HEK293T (cell line): ENCODE measurements around the gene MIDN.

Source experiments
- CTCF ChIA-PET: fragments of 350-600 bp; formaldehyde crosslinking; extraction: SDS; loops from one replicate; lab custom pipeline; 2021; ENCODE audit warnings: antibody characterized with exemption, inconsistent platforms; lab: Yijun Ruan, JAX
- POLR2A ChIA-PET: fragments of 350-600 bp; formaldehyde crosslinking; extraction: SDS; loops from one replicate; lab custom pipeline; 2020; ENCODE audit warnings: antibody characterized with exemption, inconsistent platforms; lab: Yijun Ruan, JAX
- DNase-seq: peaks from one replicate; pipeline ENCODE4 v3.0.0; 2012; ENCODE audit warnings: mixed read lengths; ENCODE audit errors: extremely low spot score
- ARNT ChIP-seq: fragments of 450-650 bp; IDR thresholded peaks from 2 replicates; pipeline ENCODE4 v1.6.1; 2017; ENCODE audit warnings: mild to moderate bottlenecking
- BHLHE40 ChIP-seq: fragments of 450-650 bp; IDR thresholded peaks from 2 replicates; pipeline ENCODE4 v1.6.1; 2016; ENCODE audit warnings: mild to moderate bottlenecking, moderate library complexity, borderline replicate concordance
- CTBP1 ChIP-seq: fragments of 450-650 bp; IDR thresholded peaks from 2 replicates; pipeline ENCODE4 v1.6.1; 2016; ENCODE audit warnings: borderline replicate concordance
- ELF4 ChIP-seq: fragments of 450-650 bp; IDR thresholded peaks from 2 replicates; pipeline ENCODE4 v1.6.1; 2017; ENCODE audit warnings: antibody characterized with exemption
- FOXA1 ChIP-seq: fragments of 450-650 bp; IDR thresholded peaks from 2 replicates; pipeline ENCODE4 v1.6.1; 2016; ENCODE audit warnings: mild to moderate bottlenecking
- FOXK2 ChIP-seq: fragments of 450-650 bp; IDR thresholded peaks from 2 replicates; pipeline ENCODE4 v1.6.1; 2016; ENCODE audit warnings: mild to moderate bottlenecking
- FOXM1 ChIP-seq: fragments of 450-650 bp; IDR thresholded peaks from 2 replicates; pipeline ENCODE4 v1.6.1; 2017; ENCODE audit warnings: mild to moderate bottlenecking, borderline replicate concordance
- HDGF ChIP-seq: fragments of 450-650 bp; IDR thresholded peaks from 2 replicates; pipeline ENCODE4 v1.6.1; 2017; ENCODE audit warnings: antibody characterized with exemption, borderline replicate concordance
- L3MBTL2 ChIP-seq: fragments of 450-650 bp; conservative IDR thresholded peaks from 2 replicates; pipeline ENCODE4 v1.6.1; 2016; ENCODE audit warnings: mild to moderate bottlenecking
- LEF1 ChIP-seq: fragments of 450-650 bp; IDR thresholded peaks from 2 replicates; pipeline ENCODE4 v1.6.1; 2017; ENCODE audit warnings: mild to moderate bottlenecking, borderline replicate concordance
- NFRKB ChIP-seq: fragments of 450-650 bp; IDR thresholded peaks from 2 replicates; pipeline ENCODE4 v1.6.1; 2016; ENCODE audit warnings: mild to moderate bottlenecking, moderate library complexity
- SP1 ChIP-seq: fragments of 450-650 bp; IDR thresholded peaks from 2 replicates; pipeline ENCODE4 v1.6.1; 2017
- SUZ12 ChIP-seq: fragments of 450-650 bp; IDR thresholded peaks from 2 replicates; pipeline ENCODE4 v1.6.1; 2016; ENCODE audit warnings: mild to moderate bottlenecking
- TARDBP ChIP-seq: fragments of 450-650 bp; IDR thresholded peaks from 2 replicates; pipeline ENCODE4 v1.6.1; 2016
- ZNF384 ChIP-seq: fragments of 450-650 bp; IDR thresholded peaks from 2 replicates; pipeline ENCODE4 v1.6.1; 2016
- TF ChIP-seq, protein P1 (sequence below): fragments of 450-650 bp; IDR thresholded peaks from 2 replicates; pipeline ENCODE4 v1.6.1; 2016

MIDN gene

DNA sequence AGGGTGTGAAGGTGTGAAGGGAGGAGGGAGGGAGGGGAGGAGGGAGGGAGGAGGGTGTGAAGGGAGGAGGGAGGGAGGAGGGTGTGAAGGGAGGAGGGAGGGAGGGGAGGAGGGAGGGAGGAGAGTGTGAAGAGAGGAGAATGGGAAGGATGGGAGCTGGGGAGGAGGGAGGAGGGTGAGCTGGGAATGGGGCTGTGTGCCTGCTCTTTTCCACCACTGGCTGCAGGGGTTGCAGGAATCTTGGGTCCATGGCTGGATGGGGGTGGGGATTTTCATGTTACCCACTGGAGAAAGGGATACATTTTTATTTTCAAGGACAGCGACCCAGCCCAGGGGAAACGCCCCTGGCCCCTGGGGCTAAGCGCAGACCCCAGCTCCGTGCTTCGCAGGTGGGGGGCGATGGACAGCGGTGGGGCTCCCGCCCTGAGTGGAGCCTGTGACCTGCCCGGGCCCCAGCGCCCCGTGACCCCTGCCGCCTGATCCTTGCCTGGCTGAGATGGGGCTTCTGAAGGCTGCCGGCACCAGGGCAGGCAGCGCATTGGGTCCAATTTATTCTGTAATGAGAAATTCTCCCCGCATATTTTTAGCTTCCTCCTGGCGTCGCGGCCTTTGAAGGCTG is 34.3 kb downstream of the MIDN start:
- POLR2A ChIA-PET, result interaction anchor here (3.7 kb wide), 1 partner anchor 13 kb away, joined by 34 read pairs; the partner anchor contains the start of gene CIRBP
- TF ChIP-seq FOXA1 (no peak), SP1 (no peak), SUZ12 (no peak), NFRKB (no peak), ELF4 (no peak), HDGF (no peak), BHLHE40 (no peak), CTBP1 (no peak), TARDBP (no peak)
- TF ChIP-seq, protein P1, sequence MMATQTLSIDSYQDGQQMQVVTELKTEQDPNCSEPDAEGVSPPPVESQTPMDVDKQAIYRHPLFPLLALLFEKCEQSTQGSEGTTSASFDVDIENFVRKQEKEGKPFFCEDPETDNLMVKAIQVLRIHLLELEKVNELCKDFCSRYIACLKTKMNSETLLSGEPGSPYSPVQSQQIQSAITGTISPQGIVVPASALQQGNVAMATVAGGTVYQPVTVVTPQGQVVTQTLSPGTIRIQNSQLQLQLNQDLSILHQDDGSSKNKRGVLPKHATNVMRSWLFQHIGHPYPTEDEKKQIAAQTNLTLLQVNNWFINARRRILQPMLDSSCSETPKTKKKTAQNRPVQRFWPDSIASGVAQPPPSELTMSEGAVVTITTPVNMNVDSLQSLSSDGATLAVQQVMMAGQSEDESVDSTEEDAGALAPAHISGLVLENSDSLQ, result no peak
- DNase-seq, result no peak
- CTCF ChIA-PET, result no interaction called here

- TF ChIP-seq FOXK2 (no peak), ZNF384 (no peak), TARDBP (no peak), LEF1 (no peak), FOXM1 (no peak), ARNT (no peak), HDGF (no peak), SUZ12 (no peak), BHLHE40 (no peak), SP1 (no peak), ELF4 (no peak), NFRKB (no peak), CTBP1 (no peak), FOXA1 (no peak)
- TF ChIP-seq, protein P1, result no peak
- DNase-seq, result no peak
- ChIA-PET POLR2A (interaction anchor here (3.7 kb wide), 1 partner anchor 14 kb away, joined by 34 read pairs; the partner anchor contains the start of gene CIRBP), CTCF (interaction anchor here (0.6 kb wide), 1 partner anchor 63 kb away, joined by 4 read pairs; no protein-coding TSS in a partner anchor)
Observed at GRCh38 chr19:1283207-1283916, 35.0 kb downstream of the MIDN start.

- POLR2A ChIA-PET, result interaction anchor here (1.3 to 3.7 kb wide), 2 partner anchors 9 to 15 kb away, joined by 5 to 34 read pairs; partner anchors contain the start of genes CIRBP and FAM174C
- no peak for TF ChIP-seq SP1
- no peak for TF ChIP-seq FOXA1
- TF ChIP-seq, protein P1, result no peak
- no peak for TF ChIP-seq L3MBTL2
- TF ChIP-seq ARNT, result no peak
- TF ChIP-seq ZNF384, result no peak
- TF ChIP-seq HDGF, result no peak
- no peak for TF ChIP-seq FOXK2
- no peak for TF ChIP-seq SUZ12
- no peak for TF ChIP-seq NFRKB
- no peak for TF ChIP-seq BHLHE40
- no peak for TF ChIP-seq ELF4
- no peak for TF ChIP-seq FOXM1
- CTCF ChIA-PET, result interaction anchor here (0.6 kb wide), 1 partner anchor 63 kb away, joined by 4 read pairs; no protein-coding TSS in a partner anchor
- no peak for DNase-seq
Observed at GRCh38 chr19:1283917-1284292, 35.5 kb downstream of the MIDN start.

DNA sequence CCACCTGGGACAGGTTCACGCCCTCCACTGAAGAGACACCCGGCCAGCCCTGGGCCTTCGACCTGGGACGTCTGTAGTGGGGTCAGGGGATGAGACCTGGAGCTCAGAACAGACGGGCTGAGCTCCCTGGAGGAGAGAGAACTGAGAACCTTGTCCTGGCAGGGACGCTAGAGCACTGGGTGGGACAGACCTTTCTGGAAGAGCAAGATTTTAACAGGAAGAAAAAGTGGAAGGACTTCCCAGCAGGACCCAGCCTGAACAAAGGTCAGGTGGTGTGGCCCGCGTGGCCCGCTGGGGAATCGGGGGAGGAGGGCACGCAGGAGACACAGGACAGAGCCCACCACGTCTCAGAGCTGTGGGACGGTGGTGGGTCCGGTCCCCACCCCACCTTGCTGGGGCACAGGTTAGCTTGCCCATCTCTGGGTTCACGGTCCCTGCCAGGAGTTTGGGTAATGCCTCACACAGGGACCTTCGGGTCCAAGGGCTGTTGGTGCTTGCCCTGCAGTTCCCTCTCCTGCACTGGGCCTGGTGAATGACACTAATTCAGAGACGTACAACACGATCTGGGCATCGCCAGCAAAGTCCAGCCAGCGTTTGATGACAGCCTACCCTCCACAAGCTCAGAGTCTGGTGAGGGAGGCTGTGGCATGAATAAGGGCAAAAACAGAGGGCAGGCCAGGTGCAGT is 36.1 kb downstream of the MIDN start:
- no peak for TF ChIP-seq ELF4
- no peak for TF ChIP-seq FOXA1
- TF ChIP-seq, protein P1, result no peak
- TF ChIP-seq ARNT, result no peak
- no peak for TF ChIP-seq SP1
- TF ChIP-seq TARDBP, result no peak
- no peak for TF ChIP-seq FOXM1
- TF ChIP-seq FOXK2, result no peak
- TF ChIP-seq ZNF384, result no peak
- TF ChIP-seq CTBP1, result no peak
- no peak for TF ChIP-seq L3MBTL2
- no peak for TF ChIP-seq SUZ12
- no peak for TF ChIP-seq HDGF
- no peak for TF ChIP-seq LEF1
- TF ChIP-seq NFRKB, result no peak
- TF ChIP-seq BHLHE40, result no peak
- CTCF ChIA-PET, result interaction anchor here (0.7 kb wide), 1 partner anchor 28 kb away, joined by 4 read pairs; no protein-coding TSS in a partner anchor
- POLR2A ChIA-PET, result interaction anchor here (1.3 to 3.7 kb wide), 2 partner anchors 9 to 15 kb away, joined by 5 to 34 read pairs; partner anchors contain the start of genes CIRBP and FAM174C
- no peak for DNase-seq
